ENCODE data around the gene MPI. TPM values are rescaled to one million over a fixed set of nuclear protein-coding genes. Genes with fewer than 3 reads are reported as not detected.

MPI gene
- total and polyA plus RNA-seq, 10 of the 15 experiments (the other 5 are each of a cell fraction or from before 2014, with no cell fraction given), result 35.6 to 93.9 (median 44.1) TPM

- RAD21 ChIA-PET (ENCODE audit: unreplicated experiment), result interaction anchor here (3.4 kb wide), 1 partner anchor 16 kb away, joined by 17 read pairs; no protein-coding TSS in a partner anchor
- in situ Hi-C loops (cut with MboI), result no loop called here
- FAIRE-seq (no peak), ATAC-seq (no peak), DNase-seq (ENCODE audit: low read depth, low spot score) (no peak)
- WGBS (ENCODE audit: insufficient coverage, insufficient replicate concordance, low lambda C conversion rate, missing lambda C conversion rate), result 82% methylated on average over 5 of the region's 5 CpGs
- CTCF ChIA-PET, result interaction anchor here (2.6 to 7.5 kb wide), 3 partner anchors 16 to 117 kb away, joined by 8 to 75 read pairs (median 9); no protein-coding TSS in a partner anchor
- no peaks in the 10 kb centered on the region for H3K36me3 ChIP-seq (ENCODE audit: control insufficient read depth in 2 of 2, insufficient read depth in 2 of 2, low read length in 1 of 2)
- BruUV-seq (replicated peaks), result no TSS peak
- H3K4me3 ChIP-seq, result no peak overlapping the region
- no peak overlapping the region for H3K4me2 ChIP-seq (ENCODE audit: control insufficient read depth, insufficient read depth)
- H3K79me2 ChIP-seq (ENCODE audit: control insufficient read depth, insufficient read depth, low read length), result peaks cover 6% of the 10 kb centered on the region
- POLR2A ChIA-PET, result interaction anchor here (0.6 to 4.0 kb wide), 4 partner anchors 13 to 26 kb away, joined by 3 to 32 read pairs (median 3); no protein-coding TSS in a partner anchor
- no peak overlapping the region for H3K9ac ChIP-seq (ENCODE audit: control insufficient read depth, insufficient read depth, low read length)
- H3K4me1 ChIP-seq (ENCODE audit: control insufficient read depth, insufficient read depth, low read length), result peaks cover 17% of the 10 kb centered on the region
- no peaks in the 10 kb centered on the region for H3K27me3 ChIP-seq (replicated peaks in 1 of 2; ENCODE audit: control insufficient read depth in 2 of 2, insufficient read depth in 2 of 2, low read length in 1 of 2)
- H4K20me1 ChIP-seq (ENCODE audit: control insufficient read depth, insufficient read depth), result no peaks in the 10 kb centered on the region
- no peak overlapping the region for H3K27ac ChIP-seq (ENCODE audit: control insufficient read depth, insufficient read depth)
- H3K9me3 ChIP-seq (replicated peaks; ENCODE audit: control insufficient read depth, insufficient read depth, low read length), result peaks cover 2% of the 10 kb centered on the region; the same call in 1 of the 3 replicates
- TF ChIP-seq NFYA (IDR thresholded peaks at IDR 0.05; ENCODE audit: borderline replicate concordance, low read depth, low read length) (no peak), ATF7 (IDR thresholded peaks at IDR 0.05; ENCODE audit: low read depth) (no peak), ZSCAN29 (IDR thresholded peaks at IDR 0.05) (no peak), CHD2 (IDR thresholded peaks at IDR 0.05; ENCODE audit: borderline replicate concordance, low read depth, low read length) (no peak), FOXK2 (IDR thresholded peaks at IDR 0.05) (no peak), NFIC (IDR thresholded peaks at IDR 0.05; ENCODE audit: low read depth, low read length) (no peak), ZBTB11 (CRISPR knock-in tag; IDR thresholded peaks at IDR 0.05) (no peak), ZBTB40 (IDR thresholded peaks at IDR 0.05; ENCODE audit: borderline replicate concordance) (no peak), BACH1 (IDR thresholded peaks at IDR 0.05; ENCODE audit: borderline replicate concordance) (no peak), SUZ12 (IDR thresholded peaks at IDR 0.05; ENCODE audit: unreplicated experiment) (no peak), RB1 (IDR thresholded peaks at IDR 0.05; ENCODE audit: borderline replicate concordance) (no peak)
- TF ChIP-seq, protein P1, sequence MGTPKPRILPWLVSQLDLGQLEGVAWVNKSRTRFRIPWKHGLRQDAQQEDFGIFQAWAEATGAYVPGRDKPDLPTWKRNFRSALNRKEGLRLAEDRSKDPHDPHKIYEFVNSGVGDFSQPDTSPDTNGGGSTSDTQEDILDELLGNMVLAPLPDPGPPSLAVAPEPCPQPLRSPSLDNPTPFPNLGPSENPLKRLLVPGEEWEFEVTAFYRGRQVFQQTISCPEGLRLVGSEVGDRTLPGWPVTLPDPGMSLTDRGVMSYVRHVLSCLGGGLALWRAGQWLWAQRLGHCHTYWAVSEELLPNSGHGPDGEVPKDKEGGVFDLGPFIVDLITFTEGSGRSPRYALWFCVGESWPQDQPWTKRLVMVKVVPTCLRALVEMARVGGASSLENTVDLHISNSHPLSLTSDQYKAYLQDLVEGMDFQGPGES (IDR thresholded peaks at IDR 0.05), result no peak
- intact Hi-C loops (cut with micrococcal nuclease; ENCODE audit: unreplicated experiment), result no loop called here
- H2AFZ ChIP-seq (ENCODE audit: control insufficient read depth, low read depth, low read length), result no peak overlapping the region
- SMC1A ChIA-PET (ENCODE audit: uncharacterized antibody, unreplicated experiment), result interaction anchor here (0.6 to 5.0 kb wide), 4 partner anchors 8 to 42 kb away, joined by 3 to 65 read pairs (median 18); no protein-coding TSS in a partner anchor
Observed at GRCh38 chr15:74885461-74885860, 4.4 kb upstream of the MPI start.

Measured in GM12878 (cell line).